H1 (cell line): Measurements from ENCODE around the gene DBX1. TPM values are rescaled to one million over a fixed set of nuclear protein-coding genes. Genes with fewer than 3 reads are reported as not detected.

ENCODE experiments used
- CTCF ChIA-PET: fragments of 300-600 bp; sonication (Branson Sonifier 250); formaldehyde crosslinking; loops from one replicate; lab custom pipeline; 2021; ENCODE audit not compliant: partially characterized antibody; lab: Charles Lee
- POLR2A ChIA-PET: fragments of 300-600 bp; sonication (Branson Sonifier 250); formaldehyde crosslinking; loops from one replicate; lab custom pipeline; 2021; ENCODE audit warnings: inconsistent platforms; ENCODE audit not compliant: partially characterized antibody; lab: Charles Lee
- DNase-seq, 2 experiments: peaks; one replicate each; pipeline versions ENCODE4 v3.0.0 to v3.0.0-alpha.2; 2010 to 2022; ENCODE audit warnings: low spot score in 2 of 2, low read depth in 1 of 2, mixed read lengths in 1 of 2
- FAIRE-seq: peaks from 2 replicates; lab custom pipeline; 2011; peaks lifted over from hg19 to GRCh38; lab: Jason Lieb, UNC
- H2AFZ ChIP-seq: 2 replicates; pipeline ENCODE4 v1.8.1; 2012; ENCODE audit warnings: low read length, inconsistent platforms
- H2AK5ac ChIP-seq: 2 replicates; pipeline ENCODE4 v1.6.1; 2013; ENCODE audit warnings: low read depth, low read length
- H2BK120ac ChIP-seq: replicated peaks from 2 replicates; pipeline ENCODE3; 2013; ENCODE audit warnings: low read depth, low read length, inconsistent platforms
- H2BK12ac ChIP-seq: 2 replicates; pipeline ENCODE4 v1.6.1; 2013; ENCODE audit warnings: low read depth, low read length
- H2BK15ac ChIP-seq: 2 replicates; pipeline ENCODE4 v1.6.1; 2013; ENCODE audit warnings: low read length
- H2BK20ac ChIP-seq: 2 replicates; pipeline ENCODE4 v1.6.1; 2013; ENCODE audit warnings: low read length
- H2BK5ac ChIP-seq: 2 replicates; pipeline ENCODE4 v1.6.1; 2013; ENCODE audit warnings: low read depth, low read length
- H3K14ac ChIP-seq: 2 replicates; pipeline ENCODE4 v1.6.1; 2013; ENCODE audit warnings: inconsistent platforms; ENCODE audit not compliant: insufficient read length
- H3K18ac ChIP-seq: 2 replicates; pipeline ENCODE4 v1.6.1; 2013; ENCODE audit warnings: low read length; ENCODE audit errors: extremely low read depth
- H3K23ac ChIP-seq: 2 replicates; pipeline ENCODE4 v1.6.1; 2013; ENCODE audit warnings: inconsistent platforms; ENCODE audit not compliant: insufficient read length
- H3K23me2 ChIP-seq: 2 replicates; pipeline ENCODE4 v1.6.1; 2013; ENCODE audit warnings: low read depth, low read length
- H3K27ac ChIP-seq: 2 replicates; pipeline ENCODE4 v1.6.1; 2011; ENCODE audit warnings: low read depth, low read length, inconsistent platforms
- H3K27me3 ChIP-seq, 4 experiments: replicated peaks in 1 of 4; 1 replicate in 1 of 4; 2 replicates in 3 of 4; pipeline versions ENCODE4 v1.6.1 to v1.8.1; 2011 to 2013; ENCODE audit warnings: low read length in 3 of 4, mild to moderate bottlenecking in 3 of 4, inconsistent platforms in 2 of 4, mixed read lengths in 2 of 4, moderate library complexity in 1 of 4; ENCODE audit not compliant: control insufficient read depth in 3 of 4, insufficient read depth in 3 of 4; ENCODE audit errors: extremely low read depth in 1 of 4
- H3K36me3 ChIP-seq, 4 experiments: 2 replicates each; pipeline versions ENCODE4 v1.6.1 to v1.8.1; 2011 to 2013; ENCODE audit warnings: mild to moderate bottlenecking in 4 of 4, low read length in 3 of 4, moderate library complexity in 2 of 4, control low read depth in 1 of 4, inconsistent platforms in 1 of 4; ENCODE audit not compliant: insufficient read depth in 4 of 4, control insufficient read depth in 2 of 4
- H3K4ac ChIP-seq: replicated peaks from 2 replicates; pipeline ENCODE3; 2013; ENCODE audit warnings: low read length, low read depth, mixed read lengths, inconsistent platforms; ENCODE audit not compliant: insufficient read length
- H3K4me1 ChIP-seq, 4 experiments: replicated peaks in 1 of 4; 1 replicate in 1 of 4; 2 replicates in 3 of 4; pipeline versions ENCODE4 v1.6.1 to v1.8.1; 2011 to 2013; ENCODE audit warnings: low read length in 3 of 4, inconsistent platforms in 2 of 4, mixed read lengths in 1 of 4; ENCODE audit not compliant: insufficient read depth in 4 of 4, control insufficient read depth in 3 of 4
- H3K4me2 ChIP-seq, 2 experiments: 2 replicates each; pipeline versions ENCODE4 v1.6.1 to v1.8.1; 2011 to 2013; ENCODE audit warnings: low read depth in 2 of 2, low read length in 2 of 2, control low read depth in 1 of 2, inconsistent platforms in 1 of 2, mild to moderate bottlenecking in 1 of 2; ENCODE audit not compliant: insufficient read depth in 1 of 2
- H3K4me3 ChIP-seq, 4 experiments: fragments of 200-600, 300-600 bp in 1 of 4; sonication (generic), shearing (Covaris generic), sonication (Bioruptor Twin) in 1 of 4; 2 replicates each; pipeline versions ENCODE4 v1.5.1 to v1.8.1; 2011 to 2016; ENCODE audit warnings: low read length in 4 of 4, low read depth in 3 of 4, control low read depth in 2 of 4, inconsistent platforms in 2 of 4, mild to moderate bottlenecking in 2 of 4, mixed read lengths in 1 of 4, moderate library complexity in 1 of 4; ENCODE audit not compliant: insufficient read depth in 2 of 4; ENCODE audit errors: extremely low read depth in 1 of 4
- H3K56ac ChIP-seq: replicated peaks from 2 replicates; pipeline ENCODE3; 2013; ENCODE audit warnings: low read depth, mild to moderate bottlenecking, mixed read lengths, low read length, inconsistent platforms; ENCODE audit not compliant: insufficient read length
- H3K79me1 ChIP-seq: 2 replicates; pipeline ENCODE4 v1.6.1; 2013; ENCODE audit warnings: low read depth, low read length, control low read depth
- H3K79me2 ChIP-seq, 2 experiments: 2 replicates each; pipeline versions ENCODE4 v1.6.1 to v1.8.1; 2012 to 2013; ENCODE audit warnings: low read length in 2 of 2, mild to moderate bottlenecking in 2 of 2, inconsistent platforms in 1 of 2; ENCODE audit not compliant: insufficient read depth in 2 of 2, control insufficient read depth in 1 of 2
- H3K9ac ChIP-seq, 4 experiments: replicated peaks in 1 of 4; 1 replicate in 1 of 4; 2 replicates in 3 of 4; pipeline versions ENCODE4 v1.6.1 to v1.8.1; 2011 to 2013; ENCODE audit warnings: low read depth in 3 of 4, low read length in 3 of 4, control low read depth in 2 of 4, mild to moderate bottlenecking in 2 of 4, moderate library complexity in 2 of 4, inconsistent platforms in 1 of 4; ENCODE audit errors: extremely low read depth in 1 of 4
- H3K9me3 ChIP-seq, 2 experiments: 2 replicates each; pipeline versions ENCODE4 v1.6.1 to v1.8.1; 2012 to 2013; ENCODE audit warnings: mild to moderate bottlenecking in 2 of 2, moderate library complexity in 2 of 2, control low read depth in 1 of 2, inconsistent platforms in 1 of 2, low read depth in 1 of 2, low read length in 1 of 2, mixed read lengths in 1 of 2; ENCODE audit not compliant: insufficient read depth in 2 of 2
- H4K20me1 ChIP-seq, 2 experiments: replicated peaks in 1 of 2; 2 replicates each; pipeline versions ENCODE3 to v1.8.1; 2011 to 2013; ENCODE audit warnings: inconsistent platforms in 2 of 2, low read length in 2 of 2, mild to moderate bottlenecking in 1 of 2; ENCODE audit not compliant: insufficient read depth in 2 of 2, control insufficient read depth in 1 of 2
- H4K5ac ChIP-seq: 2 replicates; pipeline ENCODE4 v1.6.1; 2013; ENCODE audit warnings: low read length, low read depth, mixed read lengths, inconsistent platforms; ENCODE audit not compliant: insufficient read length
- H4K8ac ChIP-seq: 2 replicates; pipeline ENCODE4 v1.8.0; 2013; ENCODE audit warnings: mild to moderate bottlenecking, moderate library complexity, low read length, inconsistent platforms; ENCODE audit not compliant: insufficient read depth; ENCODE audit errors: extremely low read depth
- H4K91ac ChIP-seq: replicated peaks from 2 replicates; pipeline ENCODE3; 2013; ENCODE audit warnings: low read length, mixed read lengths, inconsistent platforms; ENCODE audit not compliant: insufficient read length
- BACH1 ChIP-seq: IDR thresholded peaks from 2 replicates; pipeline ENCODE4 v1.6.1; 2012; ENCODE audit warnings: low read length, improper control_type of control experiment
- TAF1 ChIP-seq: IDR thresholded peaks from 2 replicates; pipeline ENCODE4 v1.6.1; 2011; ENCODE audit warnings: mild to moderate bottlenecking, low read depth, low read length
- WGBS, 2 experiments: shearing (Covaris generic) in 1 of 2; methylation state at CpG; one replicate each; pipeline versions ENCODE4 v1.1.6 to v1.1.7; 2013 to 2015; ENCODE audit warnings: low lambda C conversion rate in 2 of 2, mixed read lengths in 2 of 2, inconsistent platforms in 1 of 2, low coverage in 1 of 2, missing lambda C conversion rate in 1 of 2; ENCODE audit not compliant: insufficient replicate concordance in 2 of 2, insufficient coverage in 1 of 2, insufficient read length in 1 of 2; ENCODE audit errors: extremely low coverage in 1 of 2, missing lambda C conversion rate in 1 of 2; 5-methylcytosine and 5-hydroxymethylcytosine counted together
- polyA plus RNA-seq, 7 experiments: library from polyadenylated mRNA; depleted of rRNA in 3 of 7; stranded (reverse) in 5 of 7; unstranded in 2 of 7; fragments of >200 nt in 5 of 7; fragments of 200-250 nt in 2 of 7; gene quantifications; 1 replicate in 5 of 7; 2 replicates in 1 of 7; 4 replicates in 1 of 7; pipeline versions ENCODE4 v1.2.1 to v1.2.3, GENCODE V29; 2011 to 2013; ENCODE audit warnings: missing spikeins in 2 of 7, mixed read lengths in 2 of 7
- total RNA-seq: library from RNA; stranded (reverse); fragmentation: NEBNext Ultra II Directional; extraction: Animal tissue kit (Norgen Biotek cat#: 25700); gene quantifications from 2 replicates; pipeline ENCODE4 v1.2.1, GENCODE V29; 2021

Gene DBX1
- total and polyA plus RNA-seq, 2 of the 8 experiments (the other 6 are each of a cell fraction or from before 2014, with no cell fraction given), result not detected

- Histone ChIP-seq H3K36me3 (no peaks in the 10 kb centered on the region), H3K56ac (no peak overlapping the region), H4K5ac (no peak overlapping the region), H2BK12ac (no peak overlapping the region), H4K20me1 (no peaks in the 10 kb centered on the region), H3K4me3 (no peak overlapping the region), H3K14ac (no peak overlapping the region), H3K9ac (no peak overlapping the region), H2BK5ac (no peak overlapping the region), H2AK5ac (no peak overlapping the region), H3K27ac (no peak overlapping the region), H2BK20ac (no peak overlapping the region), H3K79me2 (no peaks in the 10 kb centered on the region), H3K18ac (no peak overlapping the region), H4K91ac (no peak overlapping the region), H3K4me2 (no peak overlapping the region), H3K4me1 (no peaks in the 10 kb centered on the region; a peak in 1 of 7 replicates), H3K4ac (no peak overlapping the region), H3K23me2 (no peaks in the 10 kb centered on the region), H2BK120ac (no peak overlapping the region), H3K23ac (no peak overlapping the region), H3K79me1 (no peaks in the 10 kb centered on the region), H4K8ac (no peak overlapping the region), H3K9me3 (no peaks in the 10 kb centered on the region), H2AFZ (no peak overlapping the region), H2BK15ac (no peak overlapping the region), H3K27me3 (peaks cover 15 to 49% (median 37%) of the 10 kb centered on the region in 4 experiments)
- 90% methylated on average over 2 of the region's 2 CpGs; no CpG with 5 or more reads in 1 of the 2 experiments for WGBS, 2 experiments
- ChIA-PET POLR2A (no interaction called here), CTCF (interaction anchor here (0.5 to 1.6 kb wide), 4 partner anchors 78 to 160 kb away, joined by 3 to 5 read pairs (median 4); no protein-coding TSS in a partner anchor)
- FAIRE-seq (no peak), DNase-seq (no peak)
- TF ChIP-seq BACH1, result no peak
- TF ChIP-seq TAF1, result no peak
Measured at GRCh38 chr11:20194470-20194869, 34.2 kb upstream of the DBX1 start.
